Neural cell (in vitro differentiated cells): Measurements from ENCODE around the gene ZNF438. TPM values are rescaled to one million over a fixed set of nuclear protein-coding genes. Genes with fewer than 3 reads are reported as not detected.

Experiments
- H2AFZ ChIP-seq: fragments of 200-600, 300-800 bp; sonication (generic), shearing (Covaris generic); 2 replicates; pipeline ENCODE4 v1.6.0; 2014; ENCODE audit warnings: low read depth, mild to moderate bottlenecking, antibody characterized with exemption, low read length, moderate library complexity
- H3F3A ChIP-seq: fragments of 200-600 bp; shearing (Covaris generic); 2 replicates; pipeline ENCODE4 v1.6.1; 2016; ENCODE audit warnings: mild to moderate bottlenecking, moderate library complexity, mixed read lengths, antibody characterized with exemption, low read length; ENCODE audit not compliant: insufficient read depth, poor library complexity, severe bottlenecking
- H3K27ac ChIP-seq: fragments of 200-600, 300-800 bp; sonication (generic), shearing (Covaris generic); 2 replicates; pipeline ENCODE4 v1.5.1; 2014; ENCODE audit warnings: mild to moderate bottlenecking, low read length, moderate library complexity
- H3K27me3 ChIP-seq: fragments of 300-800, 200-600 bp; sonication (generic), shearing (Covaris generic); 2 replicates; pipeline ENCODE4 v1.6.0; 2014; ENCODE audit warnings: mild to moderate bottlenecking, low read depth, low read length, moderate library complexity; ENCODE audit not compliant: insufficient read depth
- H3K36me3 ChIP-seq: fragments of 300-800, 200-600 bp; sonication (generic), shearing (Covaris generic); 2 replicates; pipeline ENCODE4 v1.5.1; 2014; ENCODE audit warnings: mild to moderate bottlenecking, antibody characterized with exemption, low read length, moderate library complexity; ENCODE audit not compliant: insufficient read depth
- H3K4me2 ChIP-seq: fragments of 300-800, 200-600 bp; sonication (generic), shearing (Covaris generic); 2 replicates; pipeline ENCODE4 v1.6.0; 2014; ENCODE audit warnings: mild to moderate bottlenecking, low read length
- H3K4me3 ChIP-seq: fragments of 300-800, 200-600 bp; sonication (generic), shearing (Covaris generic); 2 replicates; pipeline ENCODE4 v1.5.1; 2014; ENCODE audit warnings: mild to moderate bottlenecking, low read length, moderate library complexity
- H3K79me2 ChIP-seq: fragments of 200-600 bp; shearing (Covaris generic); replicated peaks from 2 replicates; pipeline ENCODE4 v1.6.0; 2014; ENCODE audit warnings: mild to moderate bottlenecking, low read length, moderate library complexity; ENCODE audit not compliant: insufficient read depth
- H3K9ac ChIP-seq: fragments of 300-800, 200-600 bp; sonication (generic), shearing (Covaris generic); 2 replicates; pipeline ENCODE4 v1.6.1; 2016; ENCODE audit warnings: mild to moderate bottlenecking, low read length, mixed read lengths
- H3K9me2 ChIP-seq: fragments of 200-600 bp; shearing (Covaris generic); 2 replicates; pipeline ENCODE4 v1.6.1; 2016; ENCODE audit warnings: mild to moderate bottlenecking, low read length, mixed read lengths; ENCODE audit not compliant: insufficient read depth
- H3K9me3 ChIP-seq: fragments of 200-600, 300-800 bp; sonication (generic), shearing (Covaris generic); 2 replicates; pipeline ENCODE4 v1.6.1; 2016; ENCODE audit warnings: mild to moderate bottlenecking, mixed run types, low read length, moderate library complexity, mixed read lengths
- H4K20me1 ChIP-seq: fragments of 200-600 bp; shearing (Covaris generic); 2 replicates; pipeline ENCODE4 v1.6.1; 2016; ENCODE audit warnings: mild to moderate bottlenecking, mixed run types; ENCODE audit not compliant: insufficient read depth
- EP300 ChIP-seq: fragments of 450-650 bp; conservative IDR thresholded peaks from 2 replicates; pipeline ENCODE4 v1.6.1; 2014; ENCODE audit warnings: antibody characterized with exemption, mild to moderate bottlenecking, moderate library complexity; ENCODE audit not compliant: poor library complexity, severe bottlenecking
- EZH2 ChIP-seq: fragments of 200-600, 300-800 bp; shearing (Covaris generic), sonication (generic); IDR thresholded peaks from 2 replicates; pipeline ENCODE4 v1.6.1; 2014; ENCODE audit warnings: antibody characterized with exemption, low read length, borderline replicate concordance, mild to moderate bottlenecking; ENCODE audit not compliant: insufficient read depth, poor library complexity, severe bottlenecking
- MXI1 ChIP-seq: fragments of 450-650 bp; conservative IDR thresholded peaks from 2 replicates; pipeline ENCODE4 v1.6.1; 2014; ENCODE audit warnings: antibody characterized with exemption, mild to moderate bottlenecking; ENCODE audit not compliant: poor library complexity, severe bottlenecking
- POLR2AphosphoS5 ChIP-seq: IDR thresholded peaks from 2 replicates; pipeline ENCODE4 v1.6.1; 2012
- RAD21 ChIP-seq: fragments of 450-650 bp; conservative IDR thresholded peaks from 2 replicates; pipeline ENCODE4 v1.6.1; 2014; ENCODE audit warnings: antibody characterized with exemption, mild to moderate bottlenecking, moderate library complexity
- SMC3 ChIP-seq: fragments of 450-650 bp; conservative IDR thresholded peaks from 2 replicates; pipeline ENCODE4 v1.6.1; 2014; ENCODE audit warnings: antibody characterized with exemption, mild to moderate bottlenecking, moderate library complexity; ENCODE audit not compliant: poor library complexity
- TAF1 ChIP-seq: IDR thresholded peaks from 2 replicates; pipeline ENCODE4 v1.6.1; 2012; ENCODE audit warnings: low read depth
- polyA plus RNA-seq: library from polyadenylated mRNA; depleted of rRNA; stranded (reverse); fragments of >200 nt; gene quantifications from 2 replicates; pipeline ENCODE4 v1.2.3, GENCODE V29; 2014
- TF ChIP-seq, protein P1 (sequence below): fragments of 450-650 bp; IDR thresholded peaks from 2 replicates; pipeline ENCODE4 v1.5.1; 2014; ENCODE audit warnings: antibody characterized with exemption, mild to moderate bottlenecking, moderate library complexity; ENCODE audit not compliant: poor library complexity, severe bottlenecking
- TF ChIP-seq, protein P2 (sequence below): IDR thresholded peaks from 2 replicates; pipeline ENCODE4 v1.6.1; 2012; ENCODE audit warnings: borderline replicate concordance

The ZNF438 gene
- polyA plus RNA-seq, 1 donor from 2014 or later = 0.78 TPM

DNA sequence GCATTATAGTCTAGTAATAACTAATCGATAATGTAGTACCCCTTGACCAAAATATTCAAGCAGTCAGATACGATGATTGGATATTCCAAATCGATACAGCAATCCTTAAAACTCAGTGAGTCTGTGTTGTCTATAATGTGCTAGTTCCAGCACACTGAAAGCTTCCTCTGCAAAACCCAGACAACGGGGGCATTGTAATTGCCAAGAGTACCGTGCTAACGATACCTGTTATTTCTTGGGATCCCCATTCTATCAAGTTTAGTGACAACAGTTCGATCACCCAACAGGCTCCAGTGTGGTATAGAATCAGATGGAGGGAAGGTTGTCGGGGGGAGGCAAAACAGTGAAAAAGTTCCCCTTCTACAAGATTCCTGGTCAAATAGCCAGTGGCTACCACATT lies 865 bp downstream of the ZNF438 start:
- Histone ChIP-seq H3K9me3 (no peaks in the 10 kb centered on the region), H3K36me3 (no peaks in the 10 kb centered on the region), H3K79me2 (no peaks in the 10 kb centered on the region), H3K27me3 (no peaks in the 10 kb centered on the region), H3F3A (no peaks in the 10 kb centered on the region), H3K4me3 (peak overlapping the region; percentile 83), H2AFZ (peak overlapping the region; percentile 84), H4K20me1 (no peaks in the 10 kb centered on the region), H3K9me2 (no peaks in the 10 kb centered on the region), H3K4me2 (peak overlapping the region; percentile 70), H3K27ac (peak overlapping the region; percentile 75), H3K9ac (peak overlapping the region; percentile 75)
- no peak for TF ChIP-seq TAF1

DNA sequence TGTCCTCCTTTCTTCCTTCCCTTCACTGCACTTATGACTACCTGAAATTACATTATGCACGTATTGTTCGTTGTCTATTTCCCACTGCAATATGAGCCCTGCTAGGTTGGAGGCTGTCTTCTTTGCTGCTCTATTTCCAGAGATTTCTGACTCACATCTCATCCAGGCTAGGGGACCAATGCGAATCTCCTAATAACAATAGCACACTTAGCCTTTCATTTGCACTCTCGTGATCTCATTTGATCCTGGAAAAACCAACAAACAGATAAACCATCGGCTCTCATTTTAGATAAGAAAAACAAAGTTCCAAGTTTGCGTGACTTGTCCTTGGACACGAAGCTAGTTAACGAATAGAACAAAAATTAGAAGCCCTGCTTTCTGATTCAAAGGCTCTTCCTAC lies 1.4 kb downstream of the ZNF438 start:
- Histone ChIP-seq H3K27ac (no peak overlapping the region), H4K20me1 (no peaks in the 10 kb centered on the region), H3K9ac (no peak overlapping the region), H3K27me3 (no peaks in the 10 kb centered on the region), H3K9me3 (no peaks in the 10 kb centered on the region), H3K4me2 (no peak overlapping the region), H2AFZ (no peak overlapping the region), H3F3A (no peaks in the 10 kb centered on the region), H3K4me3 (no peak overlapping the region), H3K9me2 (no peaks in the 10 kb centered on the region), H3K36me3 (no peaks in the 10 kb centered on the region), H3K79me2 (no peaks in the 10 kb centered on the region)
- TF ChIP-seq, protein P1, sequence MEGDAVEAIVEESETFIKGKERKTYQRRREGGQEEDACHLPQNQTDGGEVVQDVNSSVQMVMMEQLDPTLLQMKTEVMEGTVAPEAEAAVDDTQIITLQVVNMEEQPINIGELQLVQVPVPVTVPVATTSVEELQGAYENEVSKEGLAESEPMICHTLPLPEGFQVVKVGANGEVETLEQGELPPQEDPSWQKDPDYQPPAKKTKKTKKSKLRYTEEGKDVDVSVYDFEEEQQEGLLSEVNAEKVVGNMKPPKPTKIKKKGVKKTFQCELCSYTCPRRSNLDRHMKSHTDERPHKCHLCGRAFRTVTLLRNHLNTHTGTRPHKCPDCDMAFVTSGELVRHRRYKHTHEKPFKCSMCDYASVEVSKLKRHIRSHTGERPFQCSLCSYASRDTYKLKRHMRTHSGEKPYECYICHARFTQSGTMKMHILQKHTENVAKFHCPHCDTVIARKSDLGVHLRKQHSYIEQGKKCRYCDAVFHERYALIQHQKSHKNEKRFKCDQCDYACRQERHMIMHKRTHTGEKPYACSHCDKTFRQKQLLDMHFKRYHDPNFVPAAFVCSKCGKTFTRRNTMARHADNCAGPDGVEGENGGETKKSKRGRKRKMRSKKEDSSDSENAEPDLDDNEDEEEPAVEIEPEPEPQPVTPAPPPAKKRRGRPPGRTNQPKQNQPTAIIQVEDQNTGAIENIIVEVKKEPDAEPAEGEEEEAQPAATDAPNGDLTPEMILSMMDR = no peak
- no peak for TF ChIP-seq RAD21
- TF ChIP-seq TAF1 = no peak
- TF ChIP-seq EZH2 = no peak
- TF ChIP-seq, protein P2, sequence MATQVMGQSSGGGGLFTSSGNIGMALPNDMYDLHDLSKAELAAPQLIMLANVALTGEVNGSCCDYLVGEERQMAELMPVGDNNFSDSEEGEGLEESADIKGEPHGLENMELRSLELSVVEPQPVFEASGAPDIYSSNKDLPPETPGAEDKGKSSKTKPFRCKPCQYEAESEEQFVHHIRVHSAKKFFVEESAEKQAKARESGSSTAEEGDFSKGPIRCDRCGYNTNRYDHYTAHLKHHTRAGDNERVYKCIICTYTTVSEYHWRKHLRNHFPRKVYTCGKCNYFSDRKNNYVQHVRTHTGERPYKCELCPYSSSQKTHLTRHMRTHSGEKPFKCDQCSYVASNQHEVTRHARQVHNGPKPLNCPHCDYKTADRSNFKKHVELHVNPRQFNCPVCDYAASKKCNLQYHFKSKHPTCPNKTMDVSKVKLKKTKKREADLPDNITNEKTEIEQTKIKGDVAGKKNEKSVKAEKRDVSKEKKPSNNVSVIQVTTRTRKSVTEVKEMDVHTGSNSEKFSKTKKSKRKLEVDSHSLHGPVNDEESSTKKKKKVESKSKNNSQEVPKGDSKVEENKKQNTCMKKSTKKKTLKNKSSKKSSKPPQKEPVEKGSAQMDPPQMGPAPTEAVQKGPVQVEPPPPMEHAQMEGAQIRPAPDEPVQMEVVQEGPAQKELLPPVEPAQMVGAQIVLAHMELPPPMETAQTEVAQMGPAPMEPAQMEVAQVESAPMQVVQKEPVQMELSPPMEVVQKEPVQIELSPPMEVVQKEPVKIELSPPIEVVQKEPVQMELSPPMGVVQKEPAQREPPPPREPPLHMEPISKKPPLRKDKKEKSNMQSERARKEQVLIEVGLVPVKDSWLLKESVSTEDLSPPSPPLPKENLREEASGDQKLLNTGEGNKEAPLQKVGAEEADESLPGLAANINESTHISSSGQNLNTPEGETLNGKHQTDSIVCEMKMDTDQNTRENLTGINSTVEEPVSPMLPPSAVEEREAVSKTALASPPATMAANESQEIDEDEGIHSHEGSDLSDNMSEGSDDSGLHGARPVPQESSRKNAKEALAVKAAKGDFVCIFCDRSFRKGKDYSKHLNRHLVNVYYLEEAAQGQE = no peak
- no peak for TF ChIP-seq EP300
- no peak for TF ChIP-seq SMC3

DNA sequence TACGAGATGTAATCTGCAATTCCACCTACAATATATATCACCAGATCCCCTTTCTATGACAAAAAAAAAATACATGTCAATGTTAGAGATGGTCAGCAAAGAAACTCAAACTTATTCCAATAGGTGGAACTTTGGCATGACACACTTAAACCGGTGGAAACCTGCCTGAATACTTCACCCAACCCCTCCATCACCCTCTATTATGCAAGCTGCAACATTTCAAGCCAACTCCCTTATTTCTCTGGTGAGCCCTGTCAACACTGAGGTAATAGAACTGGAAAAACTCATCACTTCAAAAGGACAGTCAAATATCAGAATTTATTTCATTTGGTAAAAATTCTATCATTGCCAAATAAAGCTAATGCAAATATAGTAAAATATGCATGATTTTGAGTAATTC lies 3.6 kb downstream of the ZNF438 start:
- no peaks in the 10 kb centered on the region for H3K36me3 ChIP-seq
- H3K9me2 ChIP-seq = no peaks in the 10 kb centered on the region
- H3K27ac ChIP-seq = no peak overlapping the region
- H3K27me3 ChIP-seq = no peaks in the 10 kb centered on the region
- H3K79me2 ChIP-seq = no peaks in the 10 kb centered on the region
- H3K4me3 ChIP-seq = no peak overlapping the region
- no peak overlapping the region for H2AFZ ChIP-seq
- no peaks in the 10 kb centered on the region for H4K20me1 ChIP-seq
- TF ChIP-seq TAF1 (no peak), RAD21 (no peak), POLR2AphosphoS5 (no peak), EZH2 (no peak), SMC3 (no peak), MXI1 (no peak), EP300 (no peak)
- TF ChIP-seq, protein P2 = no peak
- TF ChIP-seq, protein P1 = no peak
- no peaks in the 10 kb centered on the region for H3K9me3 ChIP-seq
- H3K9ac ChIP-seq = no peak overlapping the region
- no peak overlapping the region for H3K4me2 ChIP-seq
- H3F3A ChIP-seq = no peaks in the 10 kb centered on the region
